Pulmonary artery endothelial cell (primary cell): ENCODE data around the gene SERPINB6. TPM values are rescaled to one million over a fixed set of nuclear protein-coding genes. Genes with fewer than 3 reads are reported as not detected.
"Not testable (repeated sequence)": the region's sequence is repeated elsewhere in the genome, so short reads cannot be mapped to it uniquely, and the experiment has no call there.

Source experiments
- DNase-seq: peaks from one replicate; pipeline ENCODE4 v3.0.0-alpha.2; 2011; ENCODE audit warnings: low read depth, low spot score
- total RNA-seq: library from RNA; depleted of rRNA; stranded (reverse); fragments of >200 nt; gene quantifications from 2 replicates; pipeline ENCODE4 v1.2.3, GENCODE V29; 2014

The SERPINB6 gene
- total RNA-seq, 1 donor from 2014 or later = 122 TPM

DNA sequence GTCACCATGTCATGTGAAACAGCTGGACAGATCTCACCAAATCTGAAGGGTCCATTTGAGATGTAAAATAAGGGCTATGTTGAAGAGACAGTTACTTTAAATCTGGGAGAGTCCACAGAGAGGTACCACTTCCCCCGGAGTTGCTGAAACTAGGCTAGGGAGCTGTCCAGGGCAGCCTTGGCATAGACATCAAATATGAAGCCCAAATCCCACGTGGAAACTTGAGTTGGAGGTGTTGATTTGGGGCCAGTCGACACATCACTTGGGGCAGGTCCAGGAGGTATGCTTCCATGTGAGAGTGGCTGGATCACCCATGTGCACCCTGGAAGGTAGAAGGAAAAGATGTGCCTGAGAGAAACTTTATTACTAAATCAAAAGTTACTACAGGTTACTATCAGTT, 56.2 kb downstream of the SERPINB6 start:
- no peak for DNase-seq

- DNase-seq = no peak
These were observed 57.1 kb downstream of the SERPINB6 start for GRCh38 chr6:2914318-2914660.

- DNase-seq = no peak
These were observed 57.6 kb downstream of the SERPINB6 start for GRCh38 chr6:2913621-2914317.

- DNase-seq = no peak
These were observed 60.2 kb downstream of the SERPINB6 start for GRCh38 chr6:2911171-2911570.

- no peak for DNase-seq
These were observed 61.6 kb downstream of the SERPINB6 start for GRCh38 chr6:2909718-2910117.

GRCh38 chr6:2909051-2909606, 62.2 kb downstream of the SERPINB6 start:
- DNase-seq = not testable (repeated sequence)

DNA sequence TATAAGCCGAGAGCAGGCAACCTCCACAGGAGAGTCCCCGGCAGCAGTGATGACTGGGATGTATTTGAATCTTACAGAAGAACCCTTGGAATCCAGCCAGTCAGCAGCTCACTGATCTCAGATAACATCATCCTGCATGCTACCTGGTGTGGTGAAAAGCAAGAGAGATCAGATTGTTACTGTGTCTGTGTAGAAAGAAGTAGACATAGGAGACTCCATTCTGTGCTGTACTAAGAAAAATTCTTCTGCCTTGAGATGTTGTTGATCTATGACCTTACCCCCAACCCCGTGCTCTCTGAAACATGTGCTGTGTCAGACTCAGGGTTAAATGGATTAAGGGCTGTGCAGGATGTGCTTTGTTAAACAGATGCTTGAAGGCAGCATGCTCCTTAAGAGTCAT, 62.9 kb downstream of the SERPINB6 start:
- DNase-seq = not testable (repeated sequence)

GRCh38 chr6:2903411-2904185, 67.8 kb downstream of the SERPINB6 start:
- not testable (repeated sequence) for DNase-seq

DNA sequence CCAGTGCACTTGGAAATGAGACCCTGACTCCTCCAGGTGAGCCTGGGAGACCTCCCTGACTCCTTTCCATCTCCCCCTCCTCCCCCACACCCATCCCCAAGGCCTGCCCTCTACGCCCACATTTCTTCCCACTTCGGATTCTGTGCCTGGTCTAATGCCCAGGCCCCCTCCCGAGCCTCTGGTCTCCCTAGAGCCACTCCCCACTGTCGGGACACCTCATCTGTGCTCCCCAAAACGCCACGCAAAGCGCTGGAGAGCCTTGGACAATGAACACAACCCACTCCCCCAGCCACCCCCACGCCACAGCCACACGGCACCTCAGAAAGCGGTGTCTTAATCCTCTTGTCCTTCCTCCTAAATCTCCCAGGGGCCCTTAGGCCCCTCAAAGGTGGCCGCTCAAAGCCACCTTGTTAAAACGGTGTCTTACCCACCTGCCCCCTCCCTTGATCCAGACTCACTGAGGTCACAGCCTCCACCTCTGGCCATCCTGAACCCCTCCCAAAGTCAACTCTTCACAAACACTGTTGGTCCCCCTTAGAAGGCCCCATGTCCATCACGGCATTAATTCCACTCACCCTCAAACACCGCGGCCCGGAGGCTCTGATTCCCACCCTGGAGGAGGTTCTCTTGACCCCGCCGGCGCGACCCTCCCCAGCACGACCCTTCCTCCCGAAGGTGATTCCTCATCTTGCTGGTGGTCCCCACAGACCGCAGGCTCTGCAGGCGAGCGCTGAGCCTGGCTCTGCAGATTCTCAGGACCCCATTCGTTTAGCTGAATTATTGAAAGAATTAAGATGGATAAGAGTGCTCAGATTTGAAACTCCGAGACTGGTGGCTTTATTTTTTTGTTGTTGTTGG, 69.5 kb downstream of the SERPINB6 start:
- DNase-seq = not testable (repeated sequence)

GRCh38 chr6:2900821-2901644, 70.3 kb downstream of the SERPINB6 start:
- no peak for DNase-seq

GRCh38 chr6:2900221-2900807, 71.1 kb downstream of the SERPINB6 start:
- no peak for DNase-seq

- DNase-seq = no peak
These were observed 71.8 kb downstream of the SERPINB6 start for GRCh38 chr6:2899596-2899995.

Other genes starting within 250 kb of the SERPINB6 start
- gene MYLK4, start 220.6 kb downstream of the SERPINB6 start, total RNA-seq = 0.49 and 0.66 TPM in 2 replicates
- 62.4 and 95.3 TPM in 2 replicates for gene WRNIP1, start 206.2 kb downstream of the SERPINB6 start, total RNA-seq
- 29.0 and 50.8 TPM in 2 replicates for gene SERPINB1, start 129.7 kb downstream of the SERPINB6 start, total RNA-seq
- gene SERPINB9, start 68.3 kb downstream of the SERPINB6 start, total RNA-seq = 36.0 and 92.5 TPM in 2 replicates
- 12.0 and 26.6 TPM in 2 replicates for gene NQO2, start 28.3 kb upstream of the SERPINB6 start, total RNA-seq
- 20.8 and 27.3 TPM in 2 replicates for gene RIPK1, start 96.9 kb upstream of the SERPINB6 start, total RNA-seq
- gene BPHL, start 147.1 kb upstream of the SERPINB6 start, total RNA-seq = 10.6 and 11.3 TPM in 2 replicates
- gene TUBB2A, start 186.0 kb upstream of the SERPINB6 start, total RNA-seq = 45.6 and 100 TPM in 2 replicates